ENCODE measurements around the gene GNB3.
A peak's percentile ranks its signal among the peaks of the same experiment; 100 is the strongest.

GNB3 gene

GRCh38 chr12:6840761-6841515, at the start of gene GNB3:
TSS of gene GNB3 (plus strand) at chr12:6840925. CDS start at chr12:6841288, 363 bp downstream.
- DNase-seq: no peak

- peak; percentile 53 for DNase-seq
These were observed 48.7 kb upstream of the GNB3 start for GRCh38 chr12:6791931-6792520.

GRCh38 chr12:6792522-6793201, 48.1 kb upstream of the GNB3 start:
- DNase-seq: peak; percentile 38

- DNase-seq: no peak
These were observed 45.6 kb upstream of the GNB3 start for GRCh38 chr12:6795088-6795487.

- DNase-seq: no peak
These were observed 44.1 kb upstream of the GNB3 start for GRCh38 chr12:6796576-6796975.

- DNase-seq: no peak
These were observed 41.6 kb upstream of the GNB3 start for GRCh38 chr12:6799147-6799546.

GRCh38 chr12:6807170-6807569, 33.6 kb upstream of the GNB3 start:
- no peak for DNase-seq

- no peak for DNase-seq
These were observed 31.7 kb upstream of the GNB3 start for GRCh38 chr12:6809056-6809455.

- DNase-seq: no peak
These were observed 30.0 kb upstream of the GNB3 start for GRCh38 chr12:6810758-6811157.

GRCh38 chr12:6813363-6813762, 27.4 kb upstream of the GNB3 start:
- no peak for DNase-seq

- no peak for DNase-seq
These were observed 24.1 kb upstream of the GNB3 start for GRCh38 chr12:6816598-6816997.

- DNase-seq: no peak
These were observed 23.6 kb upstream of the GNB3 start for GRCh38 chr12:6817098-6817497.

- DNase-seq: no peak
These were observed 23.0 kb upstream of the GNB3 start for GRCh38 chr12:6817662-6818157.

- DNase-seq: no peak
These were observed 22.5 kb upstream of the GNB3 start for GRCh38 chr12:6818222-6818621.

GRCh38 chr12:6818645-6819044, 22.1 kb upstream of the GNB3 start:
- no peak for DNase-seq

- no peak for DNase-seq
These were observed 21.4 kb upstream of the GNB3 start for GRCh38 chr12:6819106-6820030.

- no peak for DNase-seq
These were observed 20.6 kb upstream of the GNB3 start for GRCh38 chr12:6820166-6820565.

GRCh38 chr12:6821591-6822425, 18.9 kb upstream of the GNB3 start, which contains the start of gene GPR162:
TSS of gene GPR162 (plus strand) at chr12:6821821. CDS start at chr12:6823899, 2,078 bp downstream.
- DNase-seq: peak; percentile 31

GRCh38 chr12:6822426-6823135, 18.1 kb upstream of the GNB3 start:
- no peak for DNase-seq

- DNase-seq: no peak
These were observed 17.3 kb upstream of the GNB3 start for GRCh38 chr12:6823182-6824084.
